ENCODE data around the gene CMTM8.

- TF ChIP-seq CTCF (IDR thresholded peaks at IDR 0.05): no peak
- TF ChIP-seq POLR2A (IDR thresholded peaks at IDR 0.05): no peak
Observed at GRCh38 chr3:32246079-32246675, 7.7 kb downstream of the CMTM8 start.
